ENCODE results near the gene GLA. TPM values are rescaled to one million over a fixed set of nuclear protein-coding genes. Genes with fewer than 3 reads are reported as not detected.

The GLA gene
- total and polyA plus RNA-seq, 2 donors (not counting 3 experiments of a cell fraction or from before 2014, with no cell fraction given), result 33.0 to 36.8 TPM

DNA sequence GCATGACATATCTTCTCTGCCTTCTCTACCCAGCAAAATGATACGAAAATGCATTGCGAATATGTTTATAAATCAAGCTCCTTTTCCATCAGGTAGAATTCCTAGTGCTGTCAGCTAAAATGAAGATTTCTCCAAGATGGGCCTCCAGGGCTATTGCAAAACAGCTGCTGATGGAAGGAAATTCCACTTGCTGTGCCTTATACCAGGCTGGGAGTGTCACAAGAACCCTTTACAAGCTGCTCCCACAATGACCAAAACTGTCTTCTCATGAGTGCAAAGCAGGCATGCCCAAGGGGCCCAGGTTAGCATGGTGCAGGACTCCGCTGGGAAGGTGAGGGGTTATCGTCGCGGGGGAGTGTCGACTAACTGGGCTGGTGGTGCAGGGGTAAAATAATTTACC lies 9.0 kb upstream of the GLA start:
- peaks cover 11% of the 10 kb centered on the region for H3K4me1 ChIP-seq (ENCODE audit: control insufficient read depth, extremely low read depth, insufficient read depth, low read length)
- POLR2A ChIA-PET, result no interaction called here
- no peak overlapping the region for H3K4me2 ChIP-seq (ENCODE audit: insufficient read depth, low read length)
- CTCF ChIA-PET, result interaction anchor here (1.3 kb wide), 1 partner anchor 381 kb away, joined by 3 read pairs; no protein-coding TSS in a partner anchor
- peaks cover 0 to 2% of the 10 kb centered on the region in 2 experiments for H3K36me3 ChIP-seq (ENCODE audit: control insufficient read depth in 2 of 2, extremely low read depth in 1 of 2, insufficient read depth in 2 of 2, low read length in 2 of 2)
- DNase-seq (ENCODE audit: low read depth, low spot score) (no peak), FAIRE-seq (no peak)
- dilution Hi-C loops (cut with MboI; ENCODE audit: extremely low pct_ligation_motif_present, low sequenced_read_pairs) (no loop called here), intact Hi-C loops (cut with micrococcal nuclease) (loop anchor here (5.0 kb wide), 2 partner anchors 201 to 516 kb away; partner anchors contain the start of genes ARMCX6 and ZMAT1)
- H4K20me1 ChIP-seq (replicated peaks; ENCODE audit: control insufficient read depth, extremely low read depth, insufficient read depth, low read length), result no peaks in the 10 kb centered on the region
- H3K9me1 ChIP-seq (replicated peaks; ENCODE audit: control insufficient read depth, extremely low read depth, insufficient read depth, low read length), result no peaks in the 10 kb centered on the region
- H3K4me3 ChIP-seq (replicated peaks in 1 of 3; ENCODE audit: insufficient read depth in 1 of 3, low read depth in 1 of 3, low read length in 3 of 3), result no peak overlapping the region
- no peak for TF ChIP-seq JUN (IDR thresholded peaks at IDR 0.05; ENCODE audit: borderline replicate concordance, insufficient read depth, insufficient read length, low read depth)
- no peak for TF ChIP-seq POLR2AphosphoS5 (IDR thresholded peaks at IDR 0.05; ENCODE audit: insufficient read depth, low read depth, low read length)
- TF ChIP-seq, protein P1, sequence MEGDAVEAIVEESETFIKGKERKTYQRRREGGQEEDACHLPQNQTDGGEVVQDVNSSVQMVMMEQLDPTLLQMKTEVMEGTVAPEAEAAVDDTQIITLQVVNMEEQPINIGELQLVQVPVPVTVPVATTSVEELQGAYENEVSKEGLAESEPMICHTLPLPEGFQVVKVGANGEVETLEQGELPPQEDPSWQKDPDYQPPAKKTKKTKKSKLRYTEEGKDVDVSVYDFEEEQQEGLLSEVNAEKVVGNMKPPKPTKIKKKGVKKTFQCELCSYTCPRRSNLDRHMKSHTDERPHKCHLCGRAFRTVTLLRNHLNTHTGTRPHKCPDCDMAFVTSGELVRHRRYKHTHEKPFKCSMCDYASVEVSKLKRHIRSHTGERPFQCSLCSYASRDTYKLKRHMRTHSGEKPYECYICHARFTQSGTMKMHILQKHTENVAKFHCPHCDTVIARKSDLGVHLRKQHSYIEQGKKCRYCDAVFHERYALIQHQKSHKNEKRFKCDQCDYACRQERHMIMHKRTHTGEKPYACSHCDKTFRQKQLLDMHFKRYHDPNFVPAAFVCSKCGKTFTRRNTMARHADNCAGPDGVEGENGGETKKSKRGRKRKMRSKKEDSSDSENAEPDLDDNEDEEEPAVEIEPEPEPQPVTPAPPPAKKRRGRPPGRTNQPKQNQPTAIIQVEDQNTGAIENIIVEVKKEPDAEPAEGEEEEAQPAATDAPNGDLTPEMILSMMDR (IDR thresholded peaks at IDR 0.05; ENCODE audit: extremely low read depth in 1 of 2, insufficient read depth in 1 of 2, low read depth in 1 of 2, low read length in 2 of 2), result no peak
- TF ChIP-seq, protein P2, sequence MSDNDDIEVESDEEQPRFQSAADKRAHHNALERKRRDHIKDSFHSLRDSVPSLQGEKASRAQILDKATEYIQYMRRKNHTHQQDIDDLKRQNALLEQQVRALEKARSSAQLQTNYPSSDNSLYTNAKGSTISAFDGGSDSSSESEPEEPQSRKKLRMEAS (IDR thresholded peaks at IDR 0.05; ENCODE audit: insufficient read depth, insufficient read length), result no peak
- no peak for TF ChIP-seq GATA2 (IDR thresholded peaks at IDR 0.05; ENCODE audit: insufficient read depth, insufficient read length, low read depth, low read length)
- no peak for TF ChIP-seq MYC (IDR thresholded peaks at IDR 0.05; ENCODE audit: low read depth, low read length)
- TF ChIP-seq EZH2 (IDR thresholded peaks at IDR 0.05; ENCODE audit: borderline replicate concordance, low read depth, low read length, severe bottlenecking), result no peak
- TF ChIP-seq FOS (IDR thresholded peaks at IDR 0.05; ENCODE audit: borderline replicate concordance, insufficient read depth, low read length), result no peak
- TF ChIP-seq POLR2A (IDR thresholded peaks at IDR 0.05; ENCODE audit: low read depth, low read length), result no peak
- H3K9ac ChIP-seq (replicated peaks; ENCODE audit: extremely low read depth, insufficient read depth, low read length), result no peak overlapping the region
- no peak overlapping the region for H3K27ac ChIP-seq (ENCODE audit: insufficient read depth, low read depth, low read length)
- H2AFZ ChIP-seq (ENCODE audit: low read depth, low read length), result no peak overlapping the region
- H3K79me2 ChIP-seq (ENCODE audit: control insufficient read depth, insufficient read depth, low read length), result peaks cover 7% of the 10 kb centered on the region
- no peaks in the 10 kb centered on the region for H3K9me3 ChIP-seq (replicated peaks; ENCODE audit: control insufficient read depth, insufficient read depth, low read length)
- no TSS peak for BruUV-seq (replicated peaks)
- H3K27me3 ChIP-seq (ENCODE audit: control insufficient read depth in 2 of 2, insufficient read depth in 2 of 2, low read length in 2 of 2), result no peaks in the 10 kb centered on the region
